ENCODE data around the gene MS4A10. TPM values are rescaled to one million over a fixed set of nuclear protein-coding genes. Genes with fewer than 3 reads are reported as not detected.

Gene MS4A10
- total and polyA plus RNA-seq, 10 of the 15 experiments (the other 5 are each of a cell fraction or from before 2014, with no cell fraction given) = not detected

GRCh38 chr11:60748225-60748624, 36.9 kb upstream of the MS4A10 start:
- ATAC-seq (no peak), DNase-seq (ENCODE audit: low read depth, low spot score) (no peak), FAIRE-seq (no peak)
- no peaks in the 10 kb centered on the region for H3K79me2 ChIP-seq (ENCODE audit: control insufficient read depth, insufficient read depth, low read length)
- H2AFZ ChIP-seq (ENCODE audit: control insufficient read depth, low read depth, low read length) = no peak overlapping the region
- ChIA-PET CTCF (no interaction called here), SMC1A (ENCODE audit: uncharacterized antibody, unreplicated experiment) (interaction anchor here (1.3 kb wide), 1 partner anchor 13 kb away, joined by 4 read pairs; no protein-coding TSS in a partner anchor), POLR2A (no interaction called here), RAD21 (ENCODE audit: unreplicated experiment) (no interaction called here)
- no peak overlapping the region for H3K9ac ChIP-seq (ENCODE audit: control insufficient read depth, insufficient read depth, low read length)
- H3K4me2 ChIP-seq (ENCODE audit: control insufficient read depth, insufficient read depth) = no peak overlapping the region
- H3K27me3 ChIP-seq (replicated peaks in 1 of 2; ENCODE audit: control insufficient read depth in 2 of 2, insufficient read depth in 2 of 2, low read length in 1 of 2) = no peaks in the 10 kb centered on the region; a peak in 1 of 4 replicates
- WGBS (ENCODE audit: insufficient coverage, insufficient replicate concordance, low lambda C conversion rate, missing lambda C conversion rate) = 77% methylated on average over 17 of the region's 17 CpGs
- no peak overlapping the region for H3K27ac ChIP-seq (ENCODE audit: control insufficient read depth, insufficient read depth)
- no peaks in the 10 kb centered on the region for H3K36me3 ChIP-seq (ENCODE audit: control insufficient read depth in 2 of 2, insufficient read depth in 2 of 2, low read length in 1 of 2)
- no peaks in the 10 kb centered on the region; the same call in 2 of the 3 replicates for H3K9me3 ChIP-seq (replicated peaks; ENCODE audit: control insufficient read depth, insufficient read depth, low read length)
- no TSS peak for BruUV-seq (replicated peaks)
- in situ Hi-C loops (cut with MboI) = no loop called here
- H3K4me1 ChIP-seq (ENCODE audit: control insufficient read depth, insufficient read depth, low read length) = no peaks in the 10 kb centered on the region
- H3K4me3 ChIP-seq = no peak overlapping the region
- intact Hi-C loops (cut with micrococcal nuclease; ENCODE audit: unreplicated experiment) = no loop called here
- no peaks in the 10 kb centered on the region for H4K20me1 ChIP-seq (ENCODE audit: control insufficient read depth, insufficient read depth)
- no peak for TF ChIP-seq POLR2A (IDR thresholded peaks at IDR 0.05; ENCODE audit: low read depth, low read length)
- no peak for TF ChIP-seq WRNIP1 (IDR thresholded peaks at IDR 0.05; ENCODE audit: borderline replicate concordance, low read depth, low read length)
- no peak for TF ChIP-seq SP1 (IDR thresholded peaks at IDR 0.05; ENCODE audit: low read depth, low read length)
- no peak for TF ChIP-seq ZNF24 (IDR thresholded peaks at IDR 0.05)
- no peak for TF ChIP-seq HSF1 (IDR thresholded peaks at IDR 0.05; ENCODE audit: low read depth, low read length)
- no peak for TF ChIP-seq IRF5 (IDR thresholded peaks at IDR 0.05; ENCODE audit: borderline replicate concordance)
- no peak for TF ChIP-seq SIN3A (IDR thresholded peaks at IDR 0.05; ENCODE audit: low read depth, low read length)
- TF ChIP-seq SMAD5 (IDR thresholded peaks at IDR 0.05; ENCODE audit: low read depth) = no peak
- no peak for TF ChIP-seq USF1 (IDR thresholded peaks at IDR 0.05; ENCODE audit: borderline replicate concordance, extremely low read length, insufficient read depth, low read depth, low read length)
- no peak for TF ChIP-seq NR2F1 (conservative IDR thresholded peaks at IDR 0.05)
- TF ChIP-seq KLF5 (IDR thresholded peaks at IDR 0.05; ENCODE audit: partially characterized antibody) = no peak
- no peak for TF ChIP-seq STAT1 (conservative IDR thresholded peaks at IDR 0.05)
- TF ChIP-seq NKRF (conservative IDR thresholded peaks at IDR 0.05) = no peak
- no peak for TF ChIP-seq ESRRA (IDR thresholded peaks at IDR 0.05; ENCODE audit: low read length)
- TF ChIP-seq MTA2 (IDR thresholded peaks at IDR 0.05; ENCODE audit: low read depth) = no peak
- TF ChIP-seq USF2 (IDR thresholded peaks at IDR 0.05; ENCODE audit: borderline replicate concordance, low read depth, low read length) = no peak
- no peak for TF ChIP-seq SUPT20H (IDR thresholded peaks at IDR 0.05; ENCODE audit: borderline replicate concordance, control insufficient read depth, low read depth, low read length)
- TF ChIP-seq ZSCAN29 (IDR thresholded peaks at IDR 0.05) = no peak
